ENCODE results near the gene MEOX1.

Gene MEOX1

DNA sequence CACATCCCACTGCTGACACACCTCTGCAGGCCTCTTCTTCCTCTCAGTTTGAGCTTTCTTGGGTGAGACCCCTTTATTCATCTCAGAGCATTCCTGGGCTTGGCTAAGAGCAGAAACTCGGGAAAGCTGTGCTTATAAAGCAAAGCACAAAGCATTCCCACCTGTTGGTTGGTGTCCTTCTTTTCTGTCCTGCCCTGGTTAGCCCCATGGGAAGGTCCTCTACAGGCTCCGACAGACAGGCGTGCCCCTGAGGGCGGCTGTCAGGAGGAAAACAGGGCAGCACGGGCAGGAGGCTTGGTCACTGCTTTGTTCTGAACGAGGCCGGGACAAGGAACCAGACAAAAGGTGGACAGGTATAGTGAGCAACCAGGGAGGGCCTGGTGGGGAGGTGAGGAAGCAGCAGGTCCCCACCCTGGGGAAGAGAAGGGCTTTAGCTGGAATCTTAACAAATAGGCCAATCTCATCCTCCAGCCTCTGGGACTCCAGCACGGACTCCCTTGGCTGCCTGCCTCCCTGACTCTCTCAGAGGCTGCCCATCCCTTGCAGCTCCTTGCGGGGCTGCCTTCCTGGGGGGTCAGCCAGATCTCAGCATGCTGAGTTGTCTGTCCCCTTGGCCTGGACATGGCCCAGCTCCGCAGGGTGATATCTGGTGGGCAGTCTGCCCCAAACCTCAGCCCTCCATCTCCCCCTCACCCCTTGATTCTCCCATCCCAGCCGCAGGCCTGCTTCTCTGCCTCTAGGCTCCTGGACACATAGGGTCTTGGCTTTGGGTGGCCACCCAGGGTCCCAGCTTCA is 1.7 kb downstream of the MEOX1 start:
- Histone ChIP-seq H3K18ac (ENCODE audit: low read length) (no peak overlapping the region), H3K9ac (ENCODE audit: low read length) (no peak overlapping the region), H4K8ac (ENCODE audit: low read depth, low read length) (no peak overlapping the region), H3K56ac (ENCODE audit: low read length) (no peak overlapping the region), H2BK120ac (ENCODE audit: low read depth, low read length) (no peak overlapping the region), H3K79me2 (ENCODE audit: control insufficient read depth, insufficient read depth, low read length) (no peaks in the 10 kb centered on the region), H3K4me2 (ENCODE audit: low read length) (no peak overlapping the region), H2BK5ac (ENCODE audit: low read length) (no peak overlapping the region), H3K23ac (ENCODE audit: low read length) (no peak overlapping the region), H3K27me3 (ENCODE audit: insufficient read depth, low read length, poor library complexity) (no peaks in the 10 kb centered on the region), H2AK5ac (ENCODE audit: low read length) (no peak overlapping the region), H3K36me3 (ENCODE audit: control insufficient read depth, insufficient read depth, low read length) (no peaks in the 10 kb centered on the region), H4K5ac (ENCODE audit: low read length) (no peak overlapping the region), H3K4me3 (ENCODE audit: low read length) (no peak overlapping the region), H3K4me1 (ENCODE audit: control insufficient read depth, low read depth, low read length) (peaks cover 5% of the 10 kb centered on the region), H3K79me1 (ENCODE audit: low read length) (no peaks in the 10 kb centered on the region), H2BK15ac (replicated peaks; ENCODE audit: low read depth) (no peak overlapping the region), H3K27ac (ENCODE audit: low read depth, low read length) (no peak overlapping the region), H3K4ac (ENCODE audit: low read depth, low read length) (no peak overlapping the region)
- WGBS (ENCODE audit: extremely low coverage, insufficient coverage, low lambda C conversion rate), result no CpG with 5 or more reads among the region's 11 CpGs
- no peak for DNase-seq

DNA sequence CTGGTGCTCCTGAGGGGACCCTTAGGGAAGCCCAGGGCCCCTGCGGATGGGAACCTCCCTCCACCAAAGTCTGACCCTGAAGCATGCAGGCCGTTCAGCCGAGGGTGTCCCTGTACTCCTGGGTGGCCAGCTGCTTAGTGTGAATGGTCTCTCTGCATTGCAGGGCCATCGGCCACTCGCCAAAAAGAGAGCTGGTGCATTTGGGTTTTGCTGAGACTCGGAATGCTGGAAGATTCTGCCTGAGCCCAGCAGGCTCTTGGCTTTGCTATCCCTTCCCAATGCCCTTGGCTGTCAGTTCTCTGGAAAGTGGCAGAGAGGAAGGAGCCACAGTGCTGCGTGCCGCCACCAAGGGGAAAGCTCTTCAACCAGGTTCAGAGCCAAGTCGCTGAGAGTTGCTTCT is 2.8 kb downstream of the MEOX1 start:
- Histone ChIP-seq H4K8ac (ENCODE audit: low read depth, low read length) (no peak overlapping the region), H2BK5ac (ENCODE audit: low read length) (no peak overlapping the region), H3K56ac (ENCODE audit: low read length) (no peak overlapping the region), H4K5ac (ENCODE audit: low read length) (no peak overlapping the region), H3K27ac (ENCODE audit: low read depth, low read length) (no peak overlapping the region), H3K23ac (ENCODE audit: low read length) (peak overlapping the region; percentile 37), H2AK5ac (ENCODE audit: low read length) (no peak overlapping the region), H3K4me3 (ENCODE audit: low read length) (no peak overlapping the region), H3K9ac (ENCODE audit: low read length) (no peak overlapping the region), H3K4me2 (ENCODE audit: low read length) (no peak overlapping the region), H3K36me3 (ENCODE audit: control insufficient read depth, insufficient read depth, low read length) (no peaks in the 10 kb centered on the region), H2BK15ac (replicated peaks; ENCODE audit: low read depth) (no peak overlapping the region), H2BK120ac (ENCODE audit: low read depth, low read length) (no peak overlapping the region), H3K4ac (ENCODE audit: low read depth, low read length) (no peak overlapping the region), H3K18ac (ENCODE audit: low read length) (no peak overlapping the region), H3K79me2 (ENCODE audit: control insufficient read depth, insufficient read depth, low read length) (no peaks in the 10 kb centered on the region), H3K4me1 (ENCODE audit: control insufficient read depth, low read depth, low read length) (peaks cover 5% of the 10 kb centered on the region), H3K27me3 (ENCODE audit: insufficient read depth, low read length, poor library complexity) (no peaks in the 10 kb centered on the region), H3K79me1 (ENCODE audit: low read length) (no peaks in the 10 kb centered on the region)
- WGBS (ENCODE audit: extremely low coverage, insufficient coverage, low lambda C conversion rate), result no CpG with 5 or more reads among the region's 9 CpGs
- DNase-seq, result no peak

DNA sequence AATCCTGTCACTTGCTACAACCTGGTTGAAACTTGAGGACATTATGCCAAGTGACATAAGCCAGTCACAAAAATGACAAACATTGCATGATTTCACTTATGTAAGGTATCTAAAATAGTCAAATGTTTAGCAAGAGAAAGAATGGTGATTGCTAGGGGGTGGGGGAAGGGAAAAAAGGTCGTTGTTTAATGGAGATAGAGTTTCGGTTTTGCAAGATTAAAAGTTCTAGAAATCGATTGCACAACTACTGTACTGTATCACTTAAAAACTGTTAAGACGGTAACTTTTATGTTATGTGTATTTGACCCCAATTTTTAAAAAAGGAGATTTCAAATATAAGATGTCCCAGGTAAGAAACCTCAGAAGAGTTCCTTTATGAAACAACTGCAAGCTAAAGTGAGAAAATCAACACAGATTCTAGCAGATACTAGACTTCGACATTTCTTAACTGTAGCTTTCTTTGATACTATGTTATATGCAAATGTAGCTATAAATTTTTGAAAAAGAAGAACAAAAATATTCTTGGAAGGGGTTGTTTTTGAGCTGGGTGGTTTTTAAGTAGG is 5.9 kb downstream of the MEOX1 start:
- H4K8ac ChIP-seq (ENCODE audit: low read depth, low read length), result no peak overlapping the region
- H4K5ac ChIP-seq (ENCODE audit: low read length), result no peak overlapping the region
- H3K27ac ChIP-seq (ENCODE audit: low read depth, low read length), result no peak overlapping the region
- H2AK5ac ChIP-seq (ENCODE audit: low read length), result no peak overlapping the region
- no peak for DNase-seq
- H2BK5ac ChIP-seq (ENCODE audit: low read length), result no peak overlapping the region
- H3K36me3 ChIP-seq (ENCODE audit: control insufficient read depth, insufficient read depth, low read length), result no peaks in the 10 kb centered on the region
- H3K4me1 ChIP-seq (ENCODE audit: control insufficient read depth, low read depth, low read length), result peaks cover 5% of the 10 kb centered on the region
- H3K79me2 ChIP-seq (ENCODE audit: control insufficient read depth, insufficient read depth, low read length), result no peaks in the 10 kb centered on the region
- H3K9ac ChIP-seq (ENCODE audit: low read length), result no peak overlapping the region
- H2BK15ac ChIP-seq (replicated peaks; ENCODE audit: low read depth), result no peak overlapping the region
- no peak overlapping the region for H2BK120ac ChIP-seq (ENCODE audit: low read depth, low read length)
- H3K4ac ChIP-seq (ENCODE audit: low read depth, low read length), result no peak overlapping the region
- H3K4me3 ChIP-seq (ENCODE audit: low read length), result no peak overlapping the region
- no peaks in the 10 kb centered on the region for H3K79me1 ChIP-seq (ENCODE audit: low read length)
- no peaks in the 10 kb centered on the region for H3K27me3 ChIP-seq (ENCODE audit: insufficient read depth, low read length, poor library complexity)
- H3K23ac ChIP-seq (ENCODE audit: low read length), result no peak overlapping the region
- no peak overlapping the region for H3K56ac ChIP-seq (ENCODE audit: low read length)
- H3K18ac ChIP-seq (ENCODE audit: low read length), result no peak overlapping the region
- WGBS (ENCODE audit: extremely low coverage, insufficient coverage, low lambda C conversion rate), result 100% methylated on average over 1 of the region's 5 CpGs
- H3K4me2 ChIP-seq (ENCODE audit: low read length), result no peak overlapping the region

DNA sequence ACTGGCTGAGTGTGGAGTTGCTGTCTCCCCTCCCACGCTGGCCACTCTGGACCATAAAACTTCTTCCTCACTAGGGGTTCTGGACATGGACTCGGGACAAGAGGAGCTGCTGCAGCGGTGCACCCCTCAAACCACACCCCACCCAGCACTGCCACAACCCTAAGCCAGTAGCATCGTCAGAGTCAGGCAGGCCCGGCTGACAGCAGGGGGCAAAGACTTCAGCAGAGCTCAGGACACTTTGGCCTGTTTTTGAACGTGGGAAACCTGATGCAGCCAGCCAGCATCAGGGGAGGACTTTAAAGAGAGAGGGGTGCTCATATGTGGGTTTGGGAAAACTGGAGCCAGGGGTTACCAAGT is 9.6 kb downstream of the MEOX1 start:
- Histone ChIP-seq H3K56ac (ENCODE audit: low read length) (no peak overlapping the region), H2AK5ac (ENCODE audit: low read length) (no peak overlapping the region), H3K4me2 (ENCODE audit: low read length) (no peak overlapping the region), H3K36me3 (ENCODE audit: control insufficient read depth, insufficient read depth, low read length) (no peaks in the 10 kb centered on the region), H3K4ac (ENCODE audit: low read depth, low read length) (no peak overlapping the region), H3K79me2 (ENCODE audit: control insufficient read depth, insufficient read depth, low read length) (no peaks in the 10 kb centered on the region), H4K5ac (ENCODE audit: low read length) (no peak overlapping the region), H3K4me1 (ENCODE audit: control insufficient read depth, low read depth, low read length) (peaks cover 7% of the 10 kb centered on the region), H2BK120ac (ENCODE audit: low read depth, low read length) (no peak overlapping the region), H3K4me3 (ENCODE audit: low read length) (no peak overlapping the region), H3K9ac (ENCODE audit: low read length) (no peak overlapping the region), H3K27me3 (ENCODE audit: insufficient read depth, low read length, poor library complexity) (no peaks in the 10 kb centered on the region), H2BK5ac (ENCODE audit: low read length) (no peak overlapping the region), H3K23ac (ENCODE audit: low read length) (no peak overlapping the region), H4K8ac (ENCODE audit: low read depth, low read length) (no peak overlapping the region), H2BK15ac (replicated peaks; ENCODE audit: low read depth) (no peak overlapping the region), H3K27ac (ENCODE audit: low read depth, low read length) (no peak overlapping the region), H3K79me1 (ENCODE audit: low read length) (no peaks in the 10 kb centered on the region), H3K18ac (ENCODE audit: low read length) (no peak overlapping the region)
- no CpG with 5 or more reads among the region's 6 CpGs for WGBS (ENCODE audit: extremely low coverage, insufficient coverage, low lambda C conversion rate)
- DNase-seq, result no peak

DNA sequence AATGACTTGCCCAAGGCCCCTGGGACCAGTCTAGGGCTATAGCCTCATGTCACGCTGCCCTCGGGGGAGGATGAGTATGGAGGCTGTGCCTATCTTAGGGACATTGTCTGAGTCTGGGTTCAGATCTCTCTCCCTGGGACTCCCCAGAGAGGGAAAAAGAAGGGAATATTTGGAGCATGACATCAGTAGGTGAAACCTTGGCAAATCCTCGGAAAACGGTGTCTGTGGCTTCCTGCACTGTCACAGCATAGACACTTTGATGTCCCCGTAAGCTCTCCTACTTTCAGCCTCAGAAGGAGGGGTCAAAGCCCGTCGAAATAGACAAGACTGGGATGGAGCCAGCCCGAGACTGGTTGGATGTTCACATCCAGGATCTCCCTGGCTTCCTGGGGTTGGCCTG is 11.3 kb downstream of the MEOX1 start:
- Histone ChIP-seq H3K36me3 (ENCODE audit: control insufficient read depth, insufficient read depth, low read length) (no peaks in the 10 kb centered on the region), H3K27ac (ENCODE audit: low read depth, low read length) (no peak overlapping the region), H2BK15ac (replicated peaks; ENCODE audit: low read depth) (no peak overlapping the region), H3K56ac (ENCODE audit: low read length) (no peak overlapping the region), H4K8ac (ENCODE audit: low read depth, low read length) (no peak overlapping the region), H3K79me1 (ENCODE audit: low read length) (no peaks in the 10 kb centered on the region), H2BK120ac (ENCODE audit: low read depth, low read length) (no peak overlapping the region), H3K4me3 (ENCODE audit: low read length) (no peak overlapping the region), H2AK5ac (ENCODE audit: low read length) (no peak overlapping the region), H3K4me1 (ENCODE audit: control insufficient read depth, low read depth, low read length) (peaks cover 2% of the 10 kb centered on the region), H4K5ac (ENCODE audit: low read length) (no peak overlapping the region), H3K79me2 (ENCODE audit: control insufficient read depth, insufficient read depth, low read length) (no peaks in the 10 kb centered on the region), H3K27me3 (ENCODE audit: insufficient read depth, low read length, poor library complexity) (no peaks in the 10 kb centered on the region), H3K9ac (ENCODE audit: low read length) (no peak overlapping the region), H3K4ac (ENCODE audit: low read depth, low read length) (no peak overlapping the region), H3K23ac (ENCODE audit: low read length) (no peak overlapping the region), H3K18ac (ENCODE audit: low read length) (no peak overlapping the region), H2BK5ac (ENCODE audit: low read length) (no peak overlapping the region), H3K4me2 (ENCODE audit: low read length) (no peak overlapping the region)
- DNase-seq, result peak; percentile 64
- no CpG with 5 or more reads among the region's 8 CpGs for WGBS (ENCODE audit: extremely low coverage, insufficient coverage, low lambda C conversion rate)

DNA sequence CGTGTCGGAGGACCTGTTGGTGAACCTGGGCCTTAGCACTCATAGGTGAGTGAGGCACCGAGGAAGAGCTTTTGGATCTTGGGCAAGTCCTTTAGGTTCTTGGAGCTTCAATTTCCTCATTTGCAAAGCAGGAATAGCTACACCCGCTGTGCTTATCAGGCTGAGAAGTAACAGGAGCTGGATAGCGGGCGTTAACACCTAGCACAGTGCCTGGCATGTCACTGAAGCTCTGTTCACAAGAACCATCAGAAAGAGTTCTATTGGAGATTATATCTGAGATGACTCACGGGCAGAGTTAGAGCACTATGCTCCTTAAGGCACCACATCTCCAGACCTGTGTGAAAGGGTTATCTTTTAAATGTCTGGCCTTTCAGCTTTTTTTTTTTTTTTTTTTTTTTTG is 12.8 kb downstream of the MEOX1 start:
- Histone ChIP-seq H3K27me3 (ENCODE audit: insufficient read depth, low read length, poor library complexity) (no peaks in the 10 kb centered on the region), H4K5ac (ENCODE audit: low read length) (no peak overlapping the region), H3K79me2 (ENCODE audit: control insufficient read depth, insufficient read depth, low read length) (no peaks in the 10 kb centered on the region), H3K4me1 (ENCODE audit: control insufficient read depth, low read depth, low read length) (peaks cover 2% of the 10 kb centered on the region), H3K9ac (ENCODE audit: low read length) (no peak overlapping the region), H2BK15ac (replicated peaks; ENCODE audit: low read depth) (no peak overlapping the region), H2BK5ac (ENCODE audit: low read length) (no peak overlapping the region), H3K4me2 (ENCODE audit: low read length) (no peak overlapping the region), H3K18ac (ENCODE audit: low read length) (no peak overlapping the region), H2BK120ac (ENCODE audit: low read depth, low read length) (no peak overlapping the region), H3K56ac (ENCODE audit: low read length) (no peak overlapping the region), H3K36me3 (ENCODE audit: control insufficient read depth, insufficient read depth, low read length) (no peaks in the 10 kb centered on the region), H3K4ac (ENCODE audit: low read depth, low read length) (no peak overlapping the region), H3K23ac (ENCODE audit: low read length) (no peak overlapping the region), H4K8ac (ENCODE audit: low read depth, low read length) (no peak overlapping the region), H3K79me1 (ENCODE audit: low read length) (no peaks in the 10 kb centered on the region), H2AK5ac (ENCODE audit: low read length) (no peak overlapping the region), H3K4me3 (ENCODE audit: low read length) (no peak overlapping the region), H3K27ac (ENCODE audit: low read depth, low read length) (no peak overlapping the region)
- WGBS (ENCODE audit: extremely low coverage, insufficient coverage, low lambda C conversion rate), result no CpG with 5 or more reads among the region's 7 CpGs
- peak; percentile 88 for DNase-seq
